ENCODE results near the gene ATP9B.
"Not testable (repeated sequence)": the region's sequence is repeated elsewhere in the genome, so short reads cannot be mapped to it uniquely, and the experiment has no call there.

ATP9B gene

GRCh38 chr18:79167526-79168190, 98.5 kb downstream of the ATP9B start:
- no peak for TF ChIP-seq CTCF (IDR thresholded peaks at IDR 0.05; ENCODE audit: borderline replicate concordance, control extremely low read depth, extremely low read depth, insufficient read depth, missing control alignments)
- DNase-seq (ENCODE audit: low spot score): no peak
- in situ Hi-C loops (cut with MboI; ENCODE audit: low sequenced_read_pairs, unreplicated experiment): no loop called here

GRCh38 chr18:79169958-79170555, 100.9 kb downstream of the ATP9B start:
- DNase-seq (ENCODE audit: low spot score): no peak
- in situ Hi-C loops (cut with MboI; ENCODE audit: low sequenced_read_pairs, unreplicated experiment): no loop called here
- TF ChIP-seq CTCF (IDR thresholded peaks at IDR 0.05; ENCODE audit: borderline replicate concordance, control extremely low read depth, extremely low read depth, insufficient read depth, missing control alignments): no peak

- in situ Hi-C loops (cut with MboI; ENCODE audit: low sequenced_read_pairs, unreplicated experiment); DNase-seq (ENCODE audit: low spot score): not testable (repeated sequence)
Measured at GRCh38 chr18:79172331-79172730, 103.1 kb downstream of the ATP9B start.

GRCh38 chr18:79173742-79174141, 104.5 kb downstream of the ATP9B start:
- no peak for DNase-seq (ENCODE audit: low spot score)
- in situ Hi-C loops (cut with MboI; ENCODE audit: low sequenced_read_pairs, unreplicated experiment): no loop called here
- no peak for TF ChIP-seq CTCF (IDR thresholded peaks at IDR 0.05; ENCODE audit: borderline replicate concordance, control extremely low read depth, extremely low read depth, insufficient read depth, missing control alignments)

- TF ChIP-seq CTCF (IDR thresholded peaks at IDR 0.05; ENCODE audit: borderline replicate concordance, control extremely low read depth, extremely low read depth, insufficient read depth, missing control alignments): no peak
- no peak for DNase-seq (ENCODE audit: low spot score)
- in situ Hi-C loops (cut with MboI; ENCODE audit: low sequenced_read_pairs, unreplicated experiment): no loop called here
Measured at GRCh38 chr18:79178113-79178531, 108.9 kb downstream of the ATP9B start.

- in situ Hi-C loops (cut with MboI; ENCODE audit: low sequenced_read_pairs, unreplicated experiment): no loop called here
- no peak for TF ChIP-seq CTCF (IDR thresholded peaks at IDR 0.05; ENCODE audit: borderline replicate concordance, control extremely low read depth, extremely low read depth, insufficient read depth, missing control alignments)
- DNase-seq (ENCODE audit: low spot score): no peak
Measured at GRCh38 chr18:79182047-79182713, 113.0 kb downstream of the ATP9B start.

- no peak for TF ChIP-seq CTCF (IDR thresholded peaks at IDR 0.05; ENCODE audit: borderline replicate concordance, control extremely low read depth, extremely low read depth, insufficient read depth, missing control alignments)
Measured at GRCh38 chr18:79185648-79186047, 116.5 kb downstream of the ATP9B start.

More at GRCh38 chr18:79185648-79186047, 116.5 kb downstream of the ATP9B start:
- no peak for DNase-seq (ENCODE audit: low spot score)
- in situ Hi-C loops (cut with MboI; ENCODE audit: low sequenced_read_pairs, unreplicated experiment): no loop called here

Data from GM13976 (cell line).